Left renal pelvis (tissue), 4 donors: ENCODE data around the gene DNAJB7. TPM values are rescaled to one million over a fixed set of nuclear protein-coding genes. Genes with fewer than 3 reads are reported as not detected.
"Not testable (repeated sequence)": the region's sequence is repeated elsewhere in the genome, so short reads cannot be mapped to it uniquely, and the experiment has no call there.

Experiments used
- DNase-seq, 4 donors: peaks; one replicate each; pipeline ENCODE4 v3.0.0-alpha.2; 2013; ENCODE audit warnings: low read depth in 4 of 4, low spot score in 3 of 4
- polyA plus RNA-seq, 4 donors: library from polyadenylated mRNA; unstranded; fragments of 120-200 nt; gene quantifications; one replicate each; pipeline ENCODE4 v1.2.1, GENCODE V29; 2013; ENCODE audit not compliant: insufficient read length in 4 of 4

Gene DNAJB7
- polyA plus RNA-seq = under 1 TPM; 0.32 to 0.81 (median 0.41) TPM

DNA sequence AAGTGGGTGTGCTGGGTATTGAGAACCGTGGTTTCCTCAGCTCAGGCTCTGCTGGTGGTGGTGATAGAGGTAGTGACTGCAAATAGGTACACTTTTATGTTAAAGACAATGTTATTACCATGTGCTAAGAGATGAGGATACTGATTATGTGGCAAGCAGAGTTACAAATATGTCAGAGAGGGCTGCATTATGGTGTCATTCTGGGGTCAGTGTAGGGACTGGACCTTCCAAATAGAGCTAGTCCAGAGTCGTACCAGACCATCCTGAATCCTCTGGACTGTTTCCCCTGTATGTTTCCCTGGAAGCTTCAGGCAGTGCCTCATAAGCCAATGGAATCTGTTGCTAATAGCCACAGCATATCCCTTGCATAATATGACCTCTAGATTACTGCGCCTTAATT, at the start of gene DNAJB7:
TSS of gene DNAJB7 (minus strand) at position 101 of the 400 bp plus-strand sequence. CDS start 119 bp downstream, outside the sequence.
- DNase-seq = no peak

DNA sequence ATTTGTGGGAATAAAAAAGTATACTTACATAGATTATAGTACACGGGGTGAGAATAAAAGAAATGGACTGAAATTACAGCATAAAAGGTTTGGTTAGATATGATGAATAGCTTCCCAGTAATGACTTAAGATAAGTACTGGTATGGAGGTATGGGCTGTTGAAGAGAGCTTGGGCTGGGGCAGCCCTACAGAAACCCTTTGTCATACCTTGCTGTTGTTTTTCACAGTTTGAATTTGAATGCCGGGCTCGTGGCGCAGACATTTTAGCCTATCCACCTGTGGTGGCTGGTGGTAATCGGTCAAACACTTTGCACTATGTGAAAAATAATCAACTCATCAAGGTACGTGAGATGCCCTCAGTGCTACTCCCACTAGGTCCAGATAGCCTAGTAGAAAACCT, 47.0 kb upstream of the DNAJB7 start:
- no peak for DNase-seq

DNA sequence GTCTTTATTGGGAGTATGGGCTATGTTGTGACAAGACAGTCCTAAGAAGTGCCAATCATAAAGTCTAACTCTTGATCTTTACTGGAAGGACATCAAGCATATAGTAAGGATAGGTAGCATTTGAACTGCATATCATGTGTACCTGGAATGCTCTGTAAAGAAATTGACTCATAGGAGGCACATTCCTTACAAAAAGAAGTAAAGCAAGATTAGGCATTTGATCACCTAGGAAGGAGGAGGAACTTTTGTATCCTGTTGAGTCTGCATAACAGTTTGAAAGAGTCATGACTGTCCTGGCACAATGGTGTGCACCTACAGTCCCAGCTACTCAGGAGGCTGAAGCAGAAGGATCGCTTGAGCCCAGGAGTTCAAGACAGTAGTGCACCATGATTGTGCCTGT, 42.2 kb upstream of the DNAJB7 start:
- no peak for DNase-seq

DNA sequence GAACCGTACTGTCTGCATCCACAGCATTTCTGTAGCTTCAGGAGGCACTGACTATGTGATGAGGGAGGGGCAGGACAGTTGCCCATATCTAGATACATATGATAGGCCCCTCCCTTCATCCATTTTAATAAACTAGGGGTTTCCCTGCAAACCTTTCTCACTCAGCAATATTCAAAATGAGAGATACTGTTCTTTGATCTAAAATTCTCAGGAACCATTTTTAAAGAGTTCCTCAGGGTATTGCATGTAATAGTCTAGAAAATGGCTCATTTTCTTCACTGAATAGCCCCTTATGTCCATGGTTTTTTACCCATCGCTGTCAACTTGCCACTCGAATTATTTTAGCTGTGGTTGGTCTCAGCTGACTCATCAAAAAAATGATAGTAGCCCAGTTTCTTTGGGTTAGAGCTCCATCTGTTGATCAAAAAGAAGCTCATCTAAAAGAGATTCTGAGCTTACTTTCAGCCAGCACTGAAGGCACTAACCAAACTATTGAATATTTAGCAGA, 37.0 kb upstream of the DNAJB7 start:
- peak; percentile 7 to 33 (median 30) for DNase-seq

DNA sequence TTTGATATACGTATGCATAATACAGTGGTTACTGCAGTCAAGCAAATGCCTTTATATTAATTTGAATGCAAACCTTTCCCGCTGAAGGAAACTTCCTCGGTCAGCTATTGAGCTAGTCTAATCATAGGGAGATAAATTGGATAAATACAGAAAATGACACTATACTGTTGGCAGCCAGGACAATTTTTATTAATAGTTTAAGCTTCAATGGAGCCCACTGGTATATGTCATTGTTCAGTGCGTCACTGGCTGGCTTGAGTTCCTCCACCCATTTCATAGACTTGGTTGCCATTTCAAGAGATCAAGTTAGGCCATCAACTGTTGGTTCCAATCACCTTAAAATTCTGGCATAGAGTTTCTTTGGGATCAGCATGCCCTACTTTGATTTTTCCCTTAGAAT, 32.5 kb upstream of the DNAJB7 start:
- no peak for DNase-seq

DNA sequence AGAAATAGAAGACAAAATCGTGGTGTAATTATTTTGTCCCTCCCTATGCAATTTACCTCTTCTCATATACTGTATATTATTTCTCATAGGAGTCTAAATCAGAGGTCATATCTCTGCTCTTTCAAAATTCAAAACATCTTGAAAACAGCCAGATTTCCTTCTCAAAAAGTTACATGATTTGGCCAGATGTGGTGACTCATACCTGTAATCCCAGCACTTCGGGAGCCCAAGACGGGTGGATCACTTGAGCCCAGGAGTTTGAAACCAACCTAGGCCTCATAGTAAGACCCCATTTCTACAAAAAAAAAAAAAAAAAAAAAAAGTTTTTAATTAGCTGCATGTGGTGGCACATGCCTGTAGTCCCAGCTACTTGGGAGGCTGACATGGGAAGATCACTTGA, 29.0 kb upstream of the DNAJB7 start:
- DNase-seq = no peak

DNA sequence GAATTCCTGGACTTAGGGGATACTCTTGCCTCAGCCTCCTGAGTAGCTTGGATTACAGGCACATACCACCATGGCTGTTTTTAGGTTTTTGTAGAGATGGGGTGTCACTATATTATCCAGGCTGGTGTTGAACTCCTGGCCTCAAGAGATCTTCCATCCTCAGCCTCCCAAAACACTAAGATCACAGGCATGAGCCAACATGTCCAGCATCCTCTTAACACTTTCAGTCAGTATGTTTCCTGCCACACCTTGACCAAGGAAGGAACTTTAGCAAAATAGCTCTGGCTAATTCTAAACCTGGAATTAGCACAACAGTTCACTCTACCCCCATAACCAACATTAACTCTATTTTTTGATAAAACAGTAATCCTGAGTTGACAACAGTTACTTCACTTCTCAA, 27.2 kb upstream of the DNAJB7 start:
- DNase-seq = no peak

DNA sequence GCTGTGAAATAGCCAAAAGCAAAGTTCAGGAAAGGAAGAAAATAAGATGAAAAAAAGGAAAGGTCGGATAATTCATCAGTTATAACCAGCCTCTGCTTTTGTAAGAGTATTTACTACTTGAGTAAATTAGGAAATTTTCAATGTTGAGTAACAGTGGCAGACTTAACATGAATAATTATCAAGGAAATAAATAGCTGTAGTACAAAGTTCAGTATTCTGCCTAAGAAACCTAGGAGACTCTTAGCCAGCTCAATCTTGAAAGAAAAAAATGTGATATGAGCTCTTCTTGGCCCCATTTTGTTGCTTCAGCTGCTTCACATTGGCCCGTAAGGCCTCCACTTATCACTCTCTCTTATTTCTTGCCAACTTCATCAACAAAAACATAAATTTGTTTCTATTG, 17.0 kb upstream of the DNAJB7 start:
- no peak for DNase-seq

DNA sequence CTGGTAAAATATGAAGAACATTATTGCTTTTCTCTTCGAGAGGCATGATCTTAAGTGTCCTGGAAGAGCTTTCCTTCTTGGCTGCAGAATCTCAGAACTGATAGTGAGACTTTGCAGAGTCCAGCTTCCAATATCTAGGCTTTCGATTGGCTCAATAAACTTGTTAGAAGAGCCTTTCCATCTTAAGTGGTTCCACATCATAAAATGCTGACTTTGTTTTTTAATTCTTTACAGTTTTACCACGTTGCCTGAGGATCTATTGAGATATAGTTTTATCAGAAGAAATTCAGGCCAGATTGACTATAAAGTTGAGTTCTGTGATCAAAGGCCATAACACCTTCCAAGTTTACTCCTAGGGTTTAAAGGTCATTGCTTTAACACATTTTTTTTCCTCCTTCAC, 15.6 kb upstream of the DNAJB7 start:
- DNase-seq = no peak

DNA sequence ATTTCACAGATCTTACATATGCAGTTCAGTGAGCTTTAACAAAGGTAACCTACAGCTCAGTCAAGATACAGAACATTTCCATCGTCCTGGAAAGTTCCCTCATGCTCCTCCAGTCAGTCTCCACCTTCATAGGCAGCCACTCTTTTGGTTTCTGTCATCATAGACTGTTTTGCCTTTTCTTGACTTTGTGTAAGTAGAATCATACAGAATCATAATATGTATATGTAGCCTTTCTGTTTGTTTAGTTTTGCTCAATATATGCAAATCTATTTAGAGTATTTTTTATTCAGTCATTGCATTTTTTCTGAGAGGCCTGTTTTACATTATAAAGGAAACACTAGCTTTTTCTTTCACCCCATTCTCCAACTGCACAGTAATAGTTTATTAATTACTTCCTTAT, 15.0 kb upstream of the DNAJB7 start:
- DNase-seq = no peak

DNA sequence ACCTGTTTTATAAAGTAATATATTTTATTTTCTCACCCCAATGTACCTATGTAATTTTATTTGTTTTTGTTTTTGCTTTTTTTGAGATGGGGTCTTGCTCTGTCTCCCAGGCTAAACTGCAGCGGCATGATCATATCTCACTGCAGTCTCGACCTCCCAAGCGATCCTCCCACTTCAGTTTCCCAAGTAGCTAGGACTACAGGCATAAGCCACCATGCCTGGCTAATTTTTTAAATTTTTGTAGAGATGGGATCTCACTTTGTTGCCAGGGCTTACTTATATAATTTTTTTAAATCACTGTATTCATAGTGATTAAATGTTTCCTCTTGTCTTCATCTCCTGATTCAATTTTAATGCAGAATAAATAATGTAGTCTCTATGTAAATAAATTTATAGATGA, 13.2 kb upstream of the DNAJB7 start:
- no peak for DNase-seq

DNA sequence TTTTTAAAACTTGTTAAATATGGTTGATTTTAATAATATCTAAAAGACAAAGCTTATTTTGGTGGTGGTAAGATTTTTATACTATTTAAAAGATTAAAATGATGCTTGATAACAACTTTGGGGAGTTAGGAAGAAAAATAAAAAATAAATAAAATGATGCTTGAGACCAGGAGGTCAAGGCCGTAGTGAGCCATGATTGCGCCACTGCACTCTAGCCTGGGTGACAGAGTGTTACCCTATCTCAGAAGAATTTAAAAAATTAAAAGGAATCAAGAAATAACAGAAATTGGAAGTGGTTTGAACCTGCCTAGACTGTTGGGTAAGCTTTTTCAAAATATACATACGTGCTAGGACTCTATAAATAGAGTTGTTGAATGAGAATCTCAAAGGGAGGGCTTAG, 12.1 kb upstream of the DNAJB7 start:
- no peak for DNase-seq

DNA sequence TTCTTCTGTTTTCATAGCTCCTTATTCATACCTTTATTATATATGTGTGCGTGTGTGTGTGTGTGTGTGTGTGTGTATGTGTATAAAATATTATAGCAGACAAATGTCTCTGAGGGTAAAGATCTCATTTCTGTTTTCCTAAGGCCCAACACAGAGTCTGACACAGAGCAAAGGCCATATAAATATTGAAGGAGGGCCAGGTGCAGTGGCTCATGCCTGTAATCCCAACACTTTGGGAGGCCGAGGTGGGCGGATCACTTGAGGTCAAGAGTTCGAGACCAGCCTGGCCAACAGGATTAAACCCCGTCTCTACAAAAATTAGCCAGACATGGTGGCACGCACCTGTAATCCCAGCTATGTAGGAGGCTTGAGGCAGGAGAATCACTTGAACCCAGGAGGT, 6.5 kb upstream of the DNAJB7 start:
- not testable (repeated sequence) for DNase-seq

DNA sequence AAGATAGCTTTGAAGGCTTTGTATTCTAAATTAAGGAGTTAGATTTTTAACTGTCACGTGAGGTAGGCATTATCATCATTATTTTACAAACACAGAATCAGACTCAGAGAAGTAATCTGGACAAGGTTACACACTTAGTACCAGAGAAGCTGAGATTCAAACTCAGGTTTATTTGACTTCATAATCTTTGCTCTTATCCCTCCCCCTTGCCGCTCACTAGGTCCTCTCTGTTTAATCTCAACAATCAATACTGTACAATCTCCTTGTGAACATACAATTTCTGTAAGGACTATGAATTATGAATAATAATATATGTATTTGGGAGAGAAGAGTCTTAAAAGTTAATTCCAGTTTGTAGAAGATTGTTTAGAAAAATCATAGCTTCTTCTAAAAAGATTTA, 5.2 kb upstream of the DNAJB7 start:
- DNase-seq = no peak

DNA sequence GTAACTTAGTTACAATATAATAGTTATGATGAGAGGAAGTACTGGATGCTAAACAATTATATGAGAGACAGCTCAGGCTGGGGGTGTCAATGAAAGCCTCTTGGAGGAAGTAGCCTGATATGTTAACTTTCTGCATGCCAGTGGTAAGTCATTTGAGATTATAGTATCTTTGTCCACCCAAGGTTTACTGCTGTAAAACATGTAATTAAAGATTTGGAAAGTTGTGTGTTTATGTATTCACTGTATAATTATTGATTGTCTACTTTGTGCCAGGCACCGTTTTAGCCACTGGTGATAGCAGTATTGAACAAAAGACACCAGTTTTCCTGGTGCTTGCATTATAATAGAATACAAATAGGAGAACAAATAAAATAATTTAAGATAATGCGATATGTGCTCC, 624 bp upstream of the DNAJB7 start:
- DNase-seq = no peak

DNA sequence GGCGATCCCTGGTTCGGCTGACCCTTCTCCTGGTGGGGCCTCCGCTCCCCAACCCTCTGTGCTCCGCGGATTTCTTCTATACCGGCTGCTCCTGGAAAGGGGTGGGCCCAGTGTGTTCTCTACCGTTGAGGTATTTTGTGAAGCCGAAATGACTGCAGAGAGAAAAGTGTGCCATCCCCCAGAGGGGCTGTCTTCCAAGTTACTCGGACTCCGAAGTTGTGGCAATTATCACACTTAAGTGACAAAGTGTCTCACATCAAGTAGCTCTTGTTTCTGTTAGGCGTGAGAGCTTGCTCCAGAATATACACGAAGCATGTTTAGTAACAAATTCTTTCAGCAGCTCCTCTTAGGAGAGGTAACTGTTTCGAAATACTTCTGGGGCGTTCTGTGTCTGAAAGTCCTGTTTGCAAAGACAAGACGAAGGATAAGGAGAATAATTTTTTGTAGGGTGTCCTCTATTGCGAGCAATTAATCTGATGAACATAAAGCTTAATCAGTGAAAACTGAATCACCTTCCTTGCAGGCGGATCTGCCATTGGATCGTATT, 4.5 kb downstream of the DNAJB7 start:
- no peak for DNase-seq

DNA sequence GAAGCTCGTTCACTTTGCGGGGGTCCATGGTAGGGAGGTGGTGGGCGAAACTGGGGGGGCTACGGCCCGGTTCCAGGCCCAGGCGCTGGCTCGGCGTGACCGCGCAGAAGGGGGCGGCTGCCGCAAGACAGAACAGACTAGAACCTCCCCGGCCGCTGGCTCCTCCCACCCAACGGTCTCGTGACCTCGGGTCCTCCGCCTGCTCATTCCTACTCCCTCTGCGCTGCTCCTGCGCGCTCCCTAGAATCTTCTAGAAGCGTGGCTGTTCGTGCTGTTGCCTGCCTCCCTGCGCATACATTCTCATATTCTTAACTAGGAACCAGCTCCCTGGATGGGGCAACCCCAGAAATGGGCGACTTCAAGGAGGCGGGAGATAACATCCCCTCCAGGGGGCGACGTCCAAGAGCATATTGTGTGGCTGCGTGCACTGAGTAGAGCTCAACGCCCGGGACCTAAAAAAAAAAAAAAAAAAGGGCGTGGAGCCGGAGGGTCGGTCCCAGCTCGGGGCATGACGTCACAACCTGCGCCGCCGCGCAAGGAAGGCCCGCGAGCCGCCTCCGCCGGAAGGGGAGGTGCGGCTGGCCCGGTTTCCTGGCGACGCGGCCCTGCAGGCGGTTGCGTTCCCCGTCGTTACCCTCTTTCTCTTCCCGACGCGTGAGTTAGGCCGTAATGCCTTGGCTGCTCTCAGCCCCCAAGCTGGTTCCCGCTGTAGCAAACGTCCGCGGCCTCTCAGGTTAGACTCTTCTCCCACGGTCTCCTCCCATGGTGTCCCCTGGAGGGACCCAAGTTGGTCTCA, 5.2 kb downstream of the DNAJB7 start, which contains the start of the genes ST13 and XPNPEP3:
TSS of gene ST13 (minus strand) at position 127 of the 796 bp plus-strand sequence. CDS start at position 28, 99 bp downstream.
TSS of gene XPNPEP3 (plus strand) at position 636 of the 796 bp plus-strand sequence. CDS start at position 670, 34 bp downstream.
- DNase-seq = peak; percentile 91 to 96 (median 93)

DNA sequence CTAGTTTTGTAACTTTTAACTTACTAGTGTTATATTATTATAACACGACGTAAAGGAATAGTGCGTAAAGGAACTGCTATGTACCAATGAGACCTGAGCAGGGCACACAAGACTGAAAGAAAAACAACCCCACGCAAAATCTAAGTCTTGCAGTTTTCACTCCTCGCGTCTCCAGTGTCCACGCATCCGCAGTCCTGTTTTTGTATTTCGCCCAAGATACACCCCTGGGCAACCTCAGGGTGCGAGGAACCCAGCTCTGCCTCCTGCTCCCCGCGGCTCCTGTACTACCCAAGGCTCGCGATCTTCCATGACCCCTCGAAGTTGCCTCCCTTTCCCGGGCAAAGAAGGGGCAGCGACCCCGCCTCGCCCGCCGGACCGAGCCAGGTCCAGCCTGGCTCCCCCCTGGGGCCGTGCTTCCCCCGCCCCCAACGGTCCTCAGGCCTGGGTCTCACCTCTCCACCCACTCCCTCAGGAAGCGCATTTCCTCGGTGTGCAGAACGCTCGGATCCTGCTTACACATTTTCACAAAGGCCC, 5.9 kb downstream of the DNAJB7 start:
- DNase-seq = peak in 1 of 4 donors; percentile 19

DNA sequence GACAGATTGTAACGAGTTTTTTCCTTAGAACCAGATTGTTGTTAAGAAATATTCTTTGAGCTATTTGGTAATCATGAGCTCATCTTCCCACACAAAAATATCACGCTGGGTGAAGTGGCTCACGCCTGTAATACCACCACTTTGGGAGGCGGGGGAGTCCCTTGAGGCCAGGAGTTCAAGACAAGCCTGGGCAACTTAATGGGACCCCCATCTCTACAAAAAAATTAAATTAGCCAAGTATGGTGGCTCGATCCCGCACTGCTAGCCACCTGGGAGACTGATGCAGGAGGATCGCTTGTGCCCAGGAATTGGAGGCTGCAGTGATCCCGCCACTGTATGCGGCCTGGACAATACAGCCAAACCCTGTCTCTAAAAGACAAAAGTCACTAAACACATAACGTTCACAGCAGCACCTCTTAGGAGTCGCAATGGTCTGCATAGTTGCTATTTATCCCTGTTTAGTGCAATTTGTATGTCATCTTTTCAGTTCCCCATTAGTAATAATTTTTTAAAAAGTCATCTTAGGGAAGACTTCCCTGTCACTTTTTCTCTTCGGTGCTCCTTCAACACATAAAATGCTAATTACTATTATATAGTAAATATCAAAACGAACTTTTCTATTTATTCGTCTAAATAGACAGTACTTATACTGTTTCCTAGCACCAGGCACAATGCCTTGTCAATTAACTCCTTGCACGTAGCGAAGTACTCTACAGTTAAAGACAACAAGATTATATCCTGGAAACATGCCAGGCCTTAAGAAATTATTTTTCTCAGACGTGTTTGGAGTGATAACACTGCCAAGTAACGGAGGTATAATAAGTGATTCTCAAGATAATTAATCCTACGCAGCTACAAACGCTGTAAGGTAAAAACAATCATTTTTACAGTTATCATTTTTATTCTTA, 6.6 kb downstream of the DNAJB7 start:
- no peak for DNase-seq

DNA sequence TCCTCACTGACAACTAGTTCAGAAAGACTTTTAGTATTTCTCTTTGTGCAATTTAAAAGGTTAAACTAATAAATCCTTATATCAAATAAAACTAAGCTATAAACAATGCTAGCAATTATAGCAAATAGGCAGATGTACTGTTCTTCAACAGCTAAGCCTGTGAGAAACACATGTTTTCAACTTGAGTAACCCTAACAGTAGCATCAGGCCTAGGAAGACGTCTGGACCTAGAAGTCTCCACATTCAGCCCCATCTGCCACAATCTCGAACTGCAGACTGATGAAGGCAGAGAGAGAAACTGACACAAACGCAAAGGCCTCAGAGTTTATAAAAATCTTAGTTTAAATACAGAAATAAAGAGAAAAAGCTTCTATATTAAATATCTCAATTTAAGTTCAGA, 8.0 kb downstream of the DNAJB7 start:
- DNase-seq = no peak

DNA sequence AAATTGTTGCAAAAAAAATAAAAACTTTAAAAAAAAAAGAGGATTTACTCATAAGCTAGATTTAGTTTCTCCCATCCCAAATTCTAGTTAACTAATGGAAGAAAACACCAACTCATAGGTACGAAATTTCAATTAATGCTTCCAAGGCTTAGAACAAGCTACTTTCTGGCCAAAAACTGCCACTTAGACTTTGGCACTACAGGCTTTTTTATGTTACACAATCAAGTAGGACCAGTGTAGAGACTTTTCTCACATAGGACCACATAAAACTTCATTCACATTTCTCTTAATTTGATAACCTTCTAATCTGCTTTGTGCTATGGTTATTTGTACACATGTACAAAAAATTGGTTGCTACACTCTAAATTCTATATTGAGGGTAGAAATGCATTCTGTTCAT, 8.6 kb downstream of the DNAJB7 start:
- DNase-seq = no peak
